Gastroesophageal sphincter (tissue), 4 donors: ENCODE measurements around the gene DUSP15. TPM values are rescaled to one million over a fixed set of nuclear protein-coding genes. Genes with fewer than 3 reads are reported as not detected.

Source experiments
- ATAC-seq: fragments of 150-250 bp; one replicate; pipeline ENCODE4 v1.9.1; 2016; ENCODE audit warnings: mild to moderate bottlenecking, moderate library complexity
- H3K27ac ChIP-seq, 4 donors: fragments of 200-600 bp; sonication (generic) in 3 of 4; 1 replicate in 3 of 4; 2 replicates in 1 of 4; pipeline ENCODE4 v1.5.1; 2016 to 2019
- H3K27me3 ChIP-seq: fragments of 200-600 bp; sonication (generic); one replicate; pipeline ENCODE4 v1.5.1; 2019
- H3K36me3 ChIP-seq, 2 donors: fragments of 200-600 bp; sonication (generic); one replicate each; pipeline ENCODE4 v1.5.1; 2019; ENCODE audit warnings: control low read depth in 1 of 2
- H3K4me1 ChIP-seq, 3 donors: fragments of 200-600 bp; sonication (generic); 1 replicate in 2 of 3; 2 replicates in 1 of 3; pipeline ENCODE4 v1.5.1; 2016 to 2019; ENCODE audit warnings: control low read depth in 2 of 3
- H3K4me3 ChIP-seq, 2 donors: fragments of 200-600 bp; sonication (generic); one replicate each; pipeline ENCODE4 v1.5.1; 2019; ENCODE audit warnings: mild to moderate bottlenecking in 1 of 2, moderate library complexity in 1 of 2
- H3K9me3 ChIP-seq, 3 donors: fragments of 200-600 bp; sonication (generic); one replicate each; pipeline ENCODE4 v1.5.1; 2017 to 2019; ENCODE audit warnings: control low read depth in 2 of 3
- EP300 ChIP-seq: sonication (generic); formaldehyde crosslinking; IDR thresholded peaks from one replicate; pipeline ENCODE4 v1.6.1; 2017; ENCODE audit warnings: antibody characterized with exemption, mild to moderate bottlenecking
- POLR2A ChIP-seq, 2 donors: fragments of 450-650 bp; IDR thresholded peaks; one replicate each; pipeline ENCODE4 v1.6.1; 2017; ENCODE audit warnings: antibody characterized with exemption in 2 of 2, mild to moderate bottlenecking in 2 of 2, moderate library complexity in 1 of 2
- POLR2AphosphoS5 ChIP-seq: sonication (generic); formaldehyde crosslinking; IDR thresholded peaks from one replicate; pipeline ENCODE4 v1.6.1; 2017; ENCODE audit warnings: antibody characterized with exemption
- WGBS, 2 donors: methylation state at CpG; one replicate each; pipeline ENCODE4 v1.1.5; 2018; ENCODE audit warnings: low coverage in 1 of 2; 5-methylcytosine and 5-hydroxymethylcytosine counted together
- total RNA-seq, 4 donors: library from RNA; depleted of rRNA; stranded (reverse); fragments of >200 nt; gene quantifications; one replicate each; pipeline ENCODE4 v1.1.0, GENCODE V29; 2016
- TF ChIP-seq, protein P1 (sequence below), 4 experiments: fragments of 200-600 bp in 2 of 4; fragments of 450-650 bp in 2 of 4; sonication (generic) in 1 of 4; IDR thresholded peaks; one replicate each; pipeline ENCODE4 v1.5.1; 2017 to 2019; ENCODE audit warnings: antibody characterized with exemption in 4 of 4, mild to moderate bottlenecking in 2 of 4, moderate library complexity in 2 of 4

The DUSP15 gene
- total RNA-seq, 4 donors from 2014 or later, result 1.5 to 8.2 (median 4.5) TPM

DNA sequence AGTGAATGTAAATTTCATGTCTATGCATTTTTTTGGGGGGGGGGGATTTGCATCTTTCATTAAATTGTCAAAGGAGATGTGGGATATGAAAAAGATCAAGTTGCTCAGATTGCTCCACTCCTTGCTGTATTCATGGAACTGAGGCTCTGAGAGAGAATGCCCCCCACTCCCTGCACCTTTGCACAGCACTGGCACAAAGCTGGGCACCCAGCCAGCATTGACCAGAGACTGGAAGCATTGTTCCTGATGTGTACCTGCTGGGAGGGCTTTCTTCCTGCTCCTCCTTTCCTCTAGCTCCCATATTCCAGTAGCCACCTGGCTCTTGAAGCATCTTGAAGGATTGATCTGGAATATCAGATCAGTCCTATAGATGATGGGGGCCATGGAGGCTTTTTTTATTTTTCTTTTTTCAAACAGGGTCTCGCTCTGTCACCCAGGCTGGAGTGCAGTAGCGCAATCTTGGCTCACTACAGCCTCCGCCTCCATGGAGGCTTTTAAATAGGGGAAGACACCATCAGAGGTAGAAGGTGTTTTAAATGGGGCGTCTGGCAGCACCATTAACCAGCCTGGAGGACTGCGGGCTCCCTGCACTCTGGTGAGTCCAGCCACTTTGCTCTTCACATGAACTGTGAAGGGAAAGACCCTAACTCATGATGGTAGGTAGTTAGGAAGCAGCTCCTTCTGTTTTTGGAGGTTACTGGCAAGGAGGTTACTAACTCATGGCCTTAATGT, 10.9 kb downstream of the DUSP15 start:
- TF ChIP-seq POLR2AphosphoS5, result no peak
- TF ChIP-seq, protein P1, sequence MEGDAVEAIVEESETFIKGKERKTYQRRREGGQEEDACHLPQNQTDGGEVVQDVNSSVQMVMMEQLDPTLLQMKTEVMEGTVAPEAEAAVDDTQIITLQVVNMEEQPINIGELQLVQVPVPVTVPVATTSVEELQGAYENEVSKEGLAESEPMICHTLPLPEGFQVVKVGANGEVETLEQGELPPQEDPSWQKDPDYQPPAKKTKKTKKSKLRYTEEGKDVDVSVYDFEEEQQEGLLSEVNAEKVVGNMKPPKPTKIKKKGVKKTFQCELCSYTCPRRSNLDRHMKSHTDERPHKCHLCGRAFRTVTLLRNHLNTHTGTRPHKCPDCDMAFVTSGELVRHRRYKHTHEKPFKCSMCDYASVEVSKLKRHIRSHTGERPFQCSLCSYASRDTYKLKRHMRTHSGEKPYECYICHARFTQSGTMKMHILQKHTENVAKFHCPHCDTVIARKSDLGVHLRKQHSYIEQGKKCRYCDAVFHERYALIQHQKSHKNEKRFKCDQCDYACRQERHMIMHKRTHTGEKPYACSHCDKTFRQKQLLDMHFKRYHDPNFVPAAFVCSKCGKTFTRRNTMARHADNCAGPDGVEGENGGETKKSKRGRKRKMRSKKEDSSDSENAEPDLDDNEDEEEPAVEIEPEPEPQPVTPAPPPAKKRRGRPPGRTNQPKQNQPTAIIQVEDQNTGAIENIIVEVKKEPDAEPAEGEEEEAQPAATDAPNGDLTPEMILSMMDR (IDR thresholded peaks at IDR 0.05), result no peak
- TF ChIP-seq EP300, result no peak
- no peak for TF ChIP-seq POLR2A (IDR thresholded peaks at IDR 0.05)
- no peak overlapping the region for H3K27ac ChIP-seq
- peaks cover 0 to 25% (median 13%) of the 10 kb centered on the region in 3 donors for H3K4me1 ChIP-seq
- H3K27me3 ChIP-seq, result peaks cover 48% of the 10 kb centered on the region
- WGBS, 2 donors, result 90 to 95% methylated on average over 4 to 5 of the region's 5 CpGs
- H3K9me3 ChIP-seq, result no peaks in the 10 kb centered on the region
- no peak for ATAC-seq
- H3K4me3 ChIP-seq, result no peak overlapping the region
- H3K36me3 ChIP-seq, result no peaks in the 10 kb centered on the region

DNA sequence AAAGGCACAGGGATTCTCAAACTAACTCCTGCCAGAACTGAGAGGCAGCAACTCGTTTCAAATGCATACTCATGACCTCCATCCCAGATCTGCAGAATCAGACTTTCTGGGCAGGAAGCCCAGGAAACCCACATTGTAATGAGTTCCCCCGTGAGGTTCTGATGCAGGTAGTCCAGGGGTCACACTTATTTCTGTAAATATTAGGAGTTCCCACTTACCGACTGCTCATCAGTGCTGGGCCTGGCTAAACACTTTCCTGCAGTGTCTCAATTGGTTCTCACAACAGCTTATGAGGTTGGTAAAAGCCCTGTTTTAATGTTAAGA, 11.6 kb downstream of the DUSP15 start:
- ATAC-seq, result no peak
- H3K27me3 ChIP-seq, result peaks cover 56% of the 10 kb centered on the region
- no peak for TF ChIP-seq POLR2AphosphoS5
- TF ChIP-seq, protein P1 (IDR thresholded peaks at IDR 0.05), result no peak
- no peak for TF ChIP-seq EP300
- no peak for TF ChIP-seq POLR2A (IDR thresholded peaks at IDR 0.05)

DNA sequence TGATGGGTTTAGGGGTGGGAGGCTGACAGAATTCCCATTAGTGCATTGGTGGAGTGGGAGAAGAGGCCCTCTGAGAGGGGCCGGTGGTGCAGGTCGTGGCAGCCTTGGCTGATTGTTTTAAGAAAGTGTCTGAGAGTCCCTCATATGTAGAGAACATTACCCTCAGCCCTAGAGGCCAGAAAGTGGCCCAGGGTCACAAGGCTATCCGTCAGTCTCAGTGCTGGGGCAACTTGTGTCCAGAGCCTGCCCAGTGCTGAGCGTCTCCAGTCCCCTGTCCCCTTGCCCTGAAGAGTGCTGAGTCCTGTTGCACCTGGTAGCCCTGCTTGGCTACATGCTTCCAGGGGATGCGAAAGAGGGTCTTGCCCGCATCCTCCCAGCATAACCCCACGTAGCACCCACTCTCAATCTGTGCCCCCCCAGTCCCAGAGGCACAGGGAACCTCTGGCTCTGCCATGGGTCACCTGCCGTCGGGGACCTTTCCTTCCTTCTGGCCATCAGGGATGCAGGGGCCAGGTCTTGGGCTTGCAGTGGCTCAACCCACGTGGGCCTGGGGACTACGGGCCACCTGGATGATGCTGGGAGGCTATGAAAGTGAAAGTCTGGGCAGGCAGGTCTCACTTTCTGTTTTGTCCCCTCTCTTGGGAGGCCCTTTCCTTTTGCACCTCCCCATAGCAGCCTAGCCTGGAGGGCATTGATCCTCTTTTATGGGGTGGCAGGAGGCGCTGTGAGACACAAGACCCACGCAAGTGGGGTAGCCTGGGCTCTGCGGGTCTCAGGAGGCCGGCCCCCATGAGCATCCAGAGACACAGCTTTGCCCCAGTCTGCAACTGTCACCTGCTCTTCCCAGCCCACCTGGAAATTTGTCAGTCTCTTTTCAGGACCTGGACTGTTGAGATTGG, 12.2 kb downstream of the DUSP15 start:
- Histone ChIP-seq H3K27me3 (peaks cover 62% of the 10 kb centered on the region), H3K4me1 (peaks cover 0 to 25% (median 13%) of the 10 kb centered on the region in 3 donors), H3K36me3 (no peaks in the 10 kb centered on the region), H3K9me3 (no peaks in the 10 kb centered on the region), H3K4me3 (no peak overlapping the region), H3K27ac (no peak overlapping the region)
- WGBS, 2 donors, result 30 to 70% methylated on average over 2 to 7 of the region's 15 CpGs
- TF ChIP-seq POLR2A (IDR thresholded peaks at IDR 0.05), result no peak
- TF ChIP-seq EP300, result no peak
- TF ChIP-seq, protein P1 (IDR thresholded peaks at IDR 0.05), result no peak
- TF ChIP-seq POLR2AphosphoS5, result no peak
- ATAC-seq, result no peak

More for the DNA sequence above, 11.6 kb downstream of the DUSP15 start:
- no peaks in the 10 kb centered on the region for H3K36me3 ChIP-seq
- WGBS, 2 donors, result 40 to 43% methylated on average over 2 to 3 of the region's 3 CpGs
- H3K9me3 ChIP-seq, result no peaks in the 10 kb centered on the region
- H3K27ac ChIP-seq, result no peak overlapping the region
- no peak overlapping the region for H3K4me3 ChIP-seq
- peaks cover 0 to 25% (median 13%) of the 10 kb centered on the region in 3 donors for H3K4me1 ChIP-seq

DNA sequence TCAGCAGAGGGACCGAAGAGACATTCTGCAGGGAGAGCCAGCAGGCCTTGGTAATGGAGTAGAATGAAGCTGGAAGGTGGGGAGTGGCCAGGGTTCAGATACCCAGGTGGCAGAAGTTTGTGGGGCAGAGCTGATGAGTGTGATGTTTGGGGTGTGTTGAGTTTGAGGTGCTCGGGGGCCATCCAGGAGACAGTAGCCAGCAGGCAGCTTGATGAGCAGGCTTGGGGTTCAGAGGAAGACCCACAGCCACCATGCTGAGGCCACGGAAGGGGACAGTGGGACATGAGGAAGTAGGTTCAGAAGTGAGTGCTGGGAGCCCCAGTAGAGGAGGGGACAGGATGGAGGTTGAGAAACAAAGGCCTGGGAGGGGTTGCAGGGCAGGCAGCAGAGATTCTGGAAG, 13.8 kb downstream of the DUSP15 start:
- no peaks in the 10 kb centered on the region for H3K9me3 ChIP-seq
- peaks cover 0 to 27% (median 13%) of the 10 kb centered on the region in 3 donors for H3K4me1 ChIP-seq
- TF ChIP-seq EP300 (no peak), POLR2A (IDR thresholded peaks at IDR 0.05) (no peak), POLR2AphosphoS5 (no peak)
- TF ChIP-seq, protein P1 (IDR thresholded peaks at IDR 0.05), result no peak
- H3K36me3 ChIP-seq, result no peaks in the 10 kb centered on the region
- no peak for ATAC-seq
- H3K4me3 ChIP-seq, result no peak overlapping the region
- 68 to 70% methylated on average over 2 to 3 of the region's 3 CpGs for WGBS, 2 donors
- no peak overlapping the region for H3K27ac ChIP-seq
- peaks cover 78% of the 10 kb centered on the region for H3K27me3 ChIP-seq
